Measurements from ENCODE around the gene WNT5A.

Gene WNT5A

GRCh38 chr3:55461896-55462295, 25.2 kb downstream of the WNT5A start:
- TF ChIP-seq CTCF (IDR thresholded peaks at IDR 0.05; ENCODE audit: control insufficient read depth, extremely low read depth, insufficient read depth) = no peak
- DNase-seq (ENCODE audit: low read depth) = no peak
- no peak overlapping the region for H3K4me3 ChIP-seq (ENCODE audit: low read depth, low read length)

GRCh38 chr3:55459838-55460237, 27.3 kb downstream of the WNT5A start:
- no peak for TF ChIP-seq CTCF (IDR thresholded peaks at IDR 0.05; ENCODE audit: control insufficient read depth, extremely low read depth, insufficient read depth)
- no peak overlapping the region for H3K4me3 ChIP-seq (ENCODE audit: low read depth, low read length)
- no peak for DNase-seq (ENCODE audit: low read depth)

GRCh38 chr3:55458181-55458790, 28.8 kb downstream of the WNT5A start:
- H3K4me3 ChIP-seq (ENCODE audit: low read depth, low read length) = no peak overlapping the region
- no peak for TF ChIP-seq CTCF (IDR thresholded peaks at IDR 0.05; ENCODE audit: control insufficient read depth, extremely low read depth, insufficient read depth)
- no peak for DNase-seq (ENCODE audit: low read depth)

- no peak overlapping the region for H3K4me3 ChIP-seq (ENCODE audit: low read depth, low read length)
- no peak for DNase-seq (ENCODE audit: low read depth)
- TF ChIP-seq CTCF (IDR thresholded peaks at IDR 0.05; ENCODE audit: control insufficient read depth, extremely low read depth, insufficient read depth) = no peak
Observed at GRCh38 chr3:55455915-55456314, 31.2 kb downstream of the WNT5A start.

- no peak for TF ChIP-seq CTCF (IDR thresholded peaks at IDR 0.05; ENCODE audit: control insufficient read depth, extremely low read depth, insufficient read depth)
- DNase-seq (ENCODE audit: low read depth) = no peak
- H3K4me3 ChIP-seq (ENCODE audit: low read depth, low read length) = no peak overlapping the region
Observed at GRCh38 chr3:55454611-55455010, 32.5 kb downstream of the WNT5A start.

GRCh38 chr3:55453886-55454496, 33.1 kb downstream of the WNT5A start:
- no peak overlapping the region for H3K4me3 ChIP-seq (ENCODE audit: low read depth, low read length)
- TF ChIP-seq CTCF (IDR thresholded peaks at IDR 0.05; ENCODE audit: control insufficient read depth, extremely low read depth, insufficient read depth) = no peak
- DNase-seq (ENCODE audit: low read depth) = no peak

- DNase-seq (ENCODE audit: low read depth) = no peak
- H3K4me3 ChIP-seq (ENCODE audit: low read depth, low read length) = no peak overlapping the region
- TF ChIP-seq CTCF (IDR thresholded peaks at IDR 0.05; ENCODE audit: control insufficient read depth, extremely low read depth, insufficient read depth) = no peak
Observed at GRCh38 chr3:55452886-55453285, 34.2 kb downstream of the WNT5A start.
